DOHH2 (cell line): Measurements from ENCODE around the gene TFCP2L1.
"Not testable (repeated sequence)": the region's sequence is repeated elsewhere in the genome, so short reads cannot be mapped to it uniquely, and the experiment has no call there.

ENCODE experiments used
- H3F3A ChIP-seq: fragments of 200-600 bp; sonication (generic), shearing (Covaris generic); 2 replicates; pipeline ENCODE4 v1.6.0; 2016; ENCODE audit warnings: antibody characterized with exemption, mild to moderate bottlenecking; ENCODE audit not compliant: control insufficient read depth, insufficient read depth
- H3K27ac ChIP-seq: fragments of 200-600 bp; sonication (generic); 2 replicates; pipeline ENCODE4 v1.5.1; 2014; ENCODE audit warnings: low read depth, mild to moderate bottlenecking, low read length, moderate library complexity
- H3K27me3 ChIP-seq: fragments of 200-600 bp; sonication (generic); 2 replicates; pipeline ENCODE4 v1.6.1; 2014; ENCODE audit warnings: mild to moderate bottlenecking, low read length, mixed read lengths; ENCODE audit not compliant: control insufficient read depth
- H3K36me3 ChIP-seq: fragments of 200-600 bp; sonication (generic); 2 replicates; pipeline ENCODE4 v1.6.1; 2014; ENCODE audit warnings: mild to moderate bottlenecking, low read length, moderate library complexity, mixed read lengths; ENCODE audit not compliant: control insufficient read depth
- H3K4me1 ChIP-seq: fragments of 200-600 bp; sonication (generic); 2 replicates; pipeline ENCODE4 v1.6.1; 2014; ENCODE audit warnings: mild to moderate bottlenecking, low read length, mixed read lengths; ENCODE audit not compliant: control insufficient read depth
- H3K4me2 ChIP-seq: fragments of 200-600 bp; sonication (generic); 2 replicates; pipeline ENCODE4 v1.6.0; 2014; ENCODE audit warnings: mild to moderate bottlenecking, low read length, moderate library complexity
- H3K4me3 ChIP-seq: fragments of 200-600 bp; sonication (generic); 2 replicates; pipeline ENCODE4 v1.5.1; 2014; ENCODE audit warnings: mild to moderate bottlenecking, low read length, mixed read lengths
- H3K79me2 ChIP-seq: fragments of 200-600 bp; sonication (generic); 2 replicates; pipeline ENCODE4 v1.6.1; 2014; ENCODE audit warnings: mild to moderate bottlenecking, low read length, mixed read lengths; ENCODE audit not compliant: control insufficient read depth
- H3K9me2 ChIP-seq: fragments of 200-600 bp; sonication (generic); replicated peaks from 2 replicates; pipeline ENCODE4 v1.6.1; 2014; ENCODE audit warnings: mild to moderate bottlenecking, low read length, mixed read lengths; ENCODE audit not compliant: control insufficient read depth
- H3K9me3 ChIP-seq: fragments of 200-600 bp; sonication (generic); 2 replicates; pipeline ENCODE4 v1.6.1; 2014; ENCODE audit warnings: antibody characterized with exemption, low read length, mixed read lengths; ENCODE audit not compliant: control insufficient read depth, insufficient read depth
- H4K20me1 ChIP-seq: fragments of 200-600 bp; sonication (generic); 2 replicates; pipeline ENCODE4 v1.6.0; 2014; ENCODE audit warnings: low read depth, mild to moderate bottlenecking, antibody characterized with exemption, low read length, moderate library complexity; ENCODE audit not compliant: control insufficient read depth, insufficient read depth
- CTCF ChIP-seq: fragments of 200-600 bp; sonication (generic); IDR thresholded peaks from one replicate; pipeline ENCODE4 v1.5.1; 2014; ENCODE audit warnings: antibody characterized with exemption, mild to moderate bottlenecking, low read depth, low read length; ENCODE audit not compliant: poor library complexity, severe bottlenecking
- EZH2phosphoT487 ChIP-seq: fragments of 200-600 bp; sonication (generic); IDR thresholded peaks from 2 replicates; pipeline ENCODE4 v1.6.1; 2017; ENCODE audit warnings: borderline replicate concordance, mild to moderate bottlenecking, antibody characterized with exemption, low read length, moderate library complexity, mixed read lengths

Gene TFCP2L1

GRCh38 chr2:121228521-121228920 lies 56.5 kb downstream of the TFCP2L1 start:
- no peaks in the 10 kb centered on the region for H4K20me1 ChIP-seq
- H3K36me3 ChIP-seq: no peaks in the 10 kb centered on the region
- H3K4me3 ChIP-seq: no peak overlapping the region

GRCh38 chr2:121227381-121228144 lies 57.4 kb downstream of the TFCP2L1 start:
- H3K4me1 ChIP-seq, H3F3A ChIP-seq, H3K27me3 ChIP-seq, H3K4me3 ChIP-seq, H3K36me3 ChIP-seq, H3K27ac ChIP-seq, H3K79me2 ChIP-seq, H4K20me1 ChIP-seq, H3K9me3 ChIP-seq, H3K9me2 ChIP-seq, H3K4me2 ChIP-seq: not testable (repeated sequence)

More at GRCh38 chr2:121228521-121228920, 56.5 kb downstream of the TFCP2L1 start:
- H3K79me2 ChIP-seq: no peaks in the 10 kb centered on the region
- no peaks in the 10 kb centered on the region for H3K4me1 ChIP-seq
- H3K9me3 ChIP-seq: no peaks in the 10 kb centered on the region
- H3K27ac ChIP-seq: no peak overlapping the region
- H3K9me2 ChIP-seq: no peaks in the 10 kb centered on the region
- H3F3A ChIP-seq: no peaks in the 10 kb centered on the region
- no peak for TF ChIP-seq CTCF
- no peak for TF ChIP-seq EZH2phosphoT487
- H3K27me3 ChIP-seq: no peaks in the 10 kb centered on the region
- H3K4me2 ChIP-seq: no peak overlapping the region

- H3K4me3 ChIP-seq, H3F3A ChIP-seq, H3K9me3 ChIP-seq, H3K4me1 ChIP-seq, H3K4me2 ChIP-seq, H3K27ac ChIP-seq, H3K79me2 ChIP-seq, H3K36me3 ChIP-seq, H4K20me1 ChIP-seq, H3K9me2 ChIP-seq: not testable (repeated sequence)
- H3K27me3 ChIP-seq: peaks cover 11% of the 10 kb centered on the region
These were observed 59.3 kb downstream of the TFCP2L1 start for GRCh38 chr2:121225681-121226080.

GRCh38 chr2:121220995-121221394 lies 64.0 kb downstream of the TFCP2L1 start:
- H3F3A ChIP-seq: no peaks in the 10 kb centered on the region
- no peaks in the 10 kb centered on the region for H3K36me3 ChIP-seq
- no peak overlapping the region for H3K27ac ChIP-seq
- no peaks in the 10 kb centered on the region for H3K9me2 ChIP-seq
- no peaks in the 10 kb centered on the region for H3K9me3 ChIP-seq
- TF ChIP-seq CTCF (no peak), EZH2phosphoT487 (no peak)
- no peak overlapping the region for H3K4me3 ChIP-seq
- peaks cover 11% of the 10 kb centered on the region for H3K27me3 ChIP-seq
- H3K79me2 ChIP-seq: no peaks in the 10 kb centered on the region
- no peaks in the 10 kb centered on the region for H4K20me1 ChIP-seq
- no peaks in the 10 kb centered on the region for H3K4me1 ChIP-seq
- H3K4me2 ChIP-seq: no peak overlapping the region
